Renal pelvis (tissue), 4 donors: ENCODE data around the gene KRTAP5-4. TPM values are rescaled to one million over a fixed set of nuclear protein-coding genes. Genes with fewer than 3 reads are reported as not detected.

ENCODE experiments used
- DNase-seq: peaks from one replicate; pipeline ENCODE4 v3.0.0-alpha.2; 2013
- polyA plus RNA-seq, 3 donors: library from polyadenylated mRNA; unstranded; fragments of 120-200 nt; gene quantifications; one replicate each; pipeline ENCODE4 v1.2.1, GENCODE V29; 2013; ENCODE audit not compliant: insufficient read length in 3 of 3

The KRTAP5-4 gene
- polyA plus RNA-seq, 3 donors, result not detected

GRCh38 chr11:1573077-1573902 lies 48.6 kb downstream of the KRTAP5-4 start:
- DNase-seq, result no peak

- peak; percentile 82 for DNase-seq
Measured at GRCh38 chr11:1572197-1573076, 49.5 kb downstream of the KRTAP5-4 start, which contains the start of gene DUSP8. Gene DUSP8 (minus strand): TSS chr11:1572271. CDS start chr11:1565826, 6,445 bp downstream.

GRCh38 chr11:1571760-1572196 lies 50.2 kb downstream of the KRTAP5-4 start:
- no peak for DNase-seq

Other genes starting within 250 kb of the KRTAP5-4 start
- 1 to 10 TPM in 2 of 3 donors, under 1 TPM in 1; 0.98 to 1.2 (median 1.1) TPM for gene BRSK2, start 232.2 kb downstream of the KRTAP5-4 start, polyA plus RNA-seq
- 10 to 100 TPM; 33.0 to 34.8 (median 33.0) TPM for gene MOB2, start 135.4 kb downstream of the KRTAP5-4 start, polyA plus RNA-seq
- gene DUSP8, start 49.9 kb downstream of the KRTAP5-4 start, polyA plus RNA-seq, result 1 to 10 TPM; 3.0 to 4.0 (median 3.6) TPM
- gene KRTAP5-1, start 36.9 kb downstream of the KRTAP5-4 start, polyA plus RNA-seq, result under 1 TPM; 0.13 to 0.64 (median 0.48) TPM
- gene KRTAP5-2, start 23.8 kb downstream of the KRTAP5-4 start, polyA plus RNA-seq, result under 1 TPM in 2 of 3 donors, not detected in 1; 0.25 to 0.42 TPM
- not detected for gene KRTAP5-3, start 13.7 kb downstream of the KRTAP5-4 start, polyA plus RNA-seq
- gene KRTAP5-5, start 7.6 kb upstream of the KRTAP5-4 start, polyA plus RNA-seq, result not detected
- gene KRTAP5-6, start 75.1 kb upstream of the KRTAP5-4 start, polyA plus RNA-seq, result not detected
- gene IFITM10, start 128.5 kb upstream of the KRTAP5-4 start, polyA plus RNA-seq, result under 1 TPM; 0.19 to 0.34 (median 0.31) TPM
- gene CTSD, start 141.8 kb upstream of the KRTAP5-4 start, polyA plus RNA-seq, result 100 to 1,000 TPM; 226 to 268 (median 263) TPM
- under 1 TPM; 0.24 to 0.40 (median 0.34) TPM for gene SYT8, start 212.9 kb upstream of the KRTAP5-4 start, polyA plus RNA-seq
- gene TNNI2, start 216.8 kb upstream of the KRTAP5-4 start, polyA plus RNA-seq, result 1 to 10 TPM in 1 of 3 donors, under 1 TPM in 1, not detected in 1; 0.32 to 6.6 TPM
- gene LSP1, start 230.9 kb upstream of the KRTAP5-4 start, polyA plus RNA-seq, result 1 to 10 TPM; 4.8 to 7.2 (median 6.4) TPM